Esophagus muscularis mucosa (tissue), 4 donors: ENCODE measurements around the gene BEST1. TPM values are rescaled to one million over a fixed set of nuclear protein-coding genes. Genes with fewer than 3 reads are reported as not detected.
A peak's percentile ranks its signal among the peaks of the same experiment; 100 is the strongest.

Experiments used
- DNase-seq: peaks from one replicate; pipeline ENCODE4 v3.0.0-alpha.2; 2017; ENCODE audit errors: extremely low spot score
- H3K27ac ChIP-seq, 4 donors: fragments of 200-600 bp; sonication (generic); replicated peaks in 1 of 4; 1 replicate in 3 of 4; 2 replicates in 1 of 4; pipeline ENCODE4 v1.5.1; 2016 to 2019; ENCODE audit warnings: mild to moderate bottlenecking in 1 of 4
- H3K27me3 ChIP-seq, 4 donors: fragments of 200-600 bp; sonication (generic); one replicate each; pipeline versions ENCODE4 v1.5.1 to v1.6.0; 2016 to 2019
- H3K36me3 ChIP-seq, 4 donors: fragments of 200-600 bp; sonication (generic); one replicate each; pipeline ENCODE4 v1.5.1; 2016 to 2019
- H3K4me1 ChIP-seq, 4 donors: fragments of 200-600 bp; sonication (generic); one replicate each; pipeline ENCODE4 v1.5.1; 2016 to 2019
- H3K4me3 ChIP-seq, 4 donors: fragments of 200-600 bp; sonication (generic); 1 replicate in 2 of 4; 2 replicates in 2 of 4; pipeline ENCODE4 v1.5.1; 2016 to 2019; ENCODE audit warnings: mild to moderate bottlenecking in 4 of 4, moderate library complexity in 1 of 4
- H3K9me3 ChIP-seq, 4 donors: fragments of 200-600 bp; sonication (generic); 1 replicate in 3 of 4; 2 replicates in 1 of 4; pipeline ENCODE4 v1.5.1; 2016 to 2019
- EP300 ChIP-seq: sonication (generic); formaldehyde crosslinking; IDR thresholded peaks from one replicate; pipeline ENCODE4 v1.6.1; 2017; ENCODE audit warnings: antibody characterized with exemption
- POLR2A ChIP-seq: fragments of 450-650 bp; IDR thresholded peaks from one replicate; pipeline ENCODE4 v1.6.1; 2017; ENCODE audit warnings: antibody characterized with exemption, moderate library complexity, mild to moderate bottlenecking, low read depth
- POLR2AphosphoS5 ChIP-seq, 2 donors: sonication (generic); formaldehyde crosslinking; IDR thresholded peaks; one replicate each; pipeline ENCODE4 v1.6.1; 2017; ENCODE audit warnings: antibody characterized with exemption in 2 of 2
- WGBS: methylation state at CpG from one replicate; pipeline ENCODE4 v1.1.5; 2018; 5-methylcytosine and 5-hydroxymethylcytosine counted together
- intact Hi-C: fragments of 100-400 bp; cut with DNase I; formaldehyde crosslinking; loops from one replicate; pipeline ENCODE4 v1.15.1; 2023
- total RNA-seq, 4 donors: library from RNA; depleted of rRNA; stranded (reverse); fragments of >200 nt; gene quantifications; one replicate each; pipeline versions ENCODE4 v1.1.0 to v1.2.1, GENCODE V29; 2016
- TF ChIP-seq, protein P1 (sequence below), 3 experiments: fragments of 200-600 bp in 2 of 3; fragments of 450-650 bp in 1 of 3; sonication (generic) in 2 of 3; IDR thresholded peaks; one replicate each; pipeline ENCODE4 v1.5.1; 2017 to 2019; ENCODE audit warnings: antibody characterized with exemption in 3 of 3, mild to moderate bottlenecking in 2 of 3, moderate library complexity in 1 of 3

BEST1 gene
- total RNA-seq, 4 donors from 2014 or later: 2.2 to 5.0 (median 4.3) TPM

DNA sequence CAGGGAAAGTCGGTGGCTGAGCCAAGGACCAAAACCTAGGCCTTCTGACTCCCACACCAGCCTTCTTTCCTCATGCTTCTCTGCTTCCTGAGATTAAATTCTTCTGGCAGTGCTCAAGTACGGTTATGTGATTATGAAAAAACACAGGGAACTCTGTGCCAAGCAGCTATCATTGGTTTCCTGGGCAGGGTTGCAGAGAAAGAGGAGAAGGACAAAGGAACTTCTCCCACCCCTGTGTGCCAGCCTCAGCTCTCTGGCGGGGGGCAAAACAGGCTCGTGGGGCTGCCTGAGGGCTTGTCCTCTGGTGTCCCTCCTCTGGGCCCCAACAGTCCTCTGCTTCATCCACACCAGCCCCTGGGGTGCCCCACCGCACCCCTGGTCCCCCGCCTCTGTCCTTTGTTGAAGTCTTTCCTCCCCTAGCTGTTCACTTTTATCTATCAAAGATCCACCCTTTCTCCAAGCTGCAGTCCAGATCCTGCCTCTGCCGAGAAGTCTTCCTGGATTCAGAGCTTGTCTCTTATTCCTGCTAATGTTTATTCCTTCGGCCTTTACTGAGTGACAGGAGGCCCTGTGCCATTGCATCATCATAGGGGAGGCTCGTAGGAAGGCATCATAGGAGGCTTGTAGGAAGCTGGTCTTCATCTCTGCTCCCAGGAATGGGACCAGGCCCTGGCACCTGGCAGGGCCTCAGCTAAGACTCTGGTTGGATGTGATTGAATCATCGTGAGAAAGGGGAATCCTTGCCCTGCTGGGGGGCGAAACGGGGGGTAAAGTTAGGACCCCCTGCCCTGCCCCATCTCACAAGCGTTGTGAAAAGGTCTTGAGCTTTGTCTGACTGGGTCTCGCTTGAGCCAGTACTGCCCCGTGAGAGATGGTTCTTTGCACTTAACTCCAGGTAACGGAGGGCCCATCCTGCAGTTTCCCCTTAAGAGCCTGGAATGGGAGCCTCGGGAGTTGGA is 28.8 kb downstream of the BEST1 start:
- Histone ChIP-seq H3K4me3 (no peak overlapping the region), H3K36me3 (no peaks in the 10 kb centered on the region), H3K9me3 (no peaks in the 10 kb centered on the region), H3K27me3 (no peaks in the 10 kb centered on the region), H3K4me1 (peaks cover 45 to 57% (median 54%) of the 10 kb centered on the region in 4 donors), H3K27ac (peak overlapping the region; percentile 54 to 77 (median 72))
- TF ChIP-seq, protein P1, sequence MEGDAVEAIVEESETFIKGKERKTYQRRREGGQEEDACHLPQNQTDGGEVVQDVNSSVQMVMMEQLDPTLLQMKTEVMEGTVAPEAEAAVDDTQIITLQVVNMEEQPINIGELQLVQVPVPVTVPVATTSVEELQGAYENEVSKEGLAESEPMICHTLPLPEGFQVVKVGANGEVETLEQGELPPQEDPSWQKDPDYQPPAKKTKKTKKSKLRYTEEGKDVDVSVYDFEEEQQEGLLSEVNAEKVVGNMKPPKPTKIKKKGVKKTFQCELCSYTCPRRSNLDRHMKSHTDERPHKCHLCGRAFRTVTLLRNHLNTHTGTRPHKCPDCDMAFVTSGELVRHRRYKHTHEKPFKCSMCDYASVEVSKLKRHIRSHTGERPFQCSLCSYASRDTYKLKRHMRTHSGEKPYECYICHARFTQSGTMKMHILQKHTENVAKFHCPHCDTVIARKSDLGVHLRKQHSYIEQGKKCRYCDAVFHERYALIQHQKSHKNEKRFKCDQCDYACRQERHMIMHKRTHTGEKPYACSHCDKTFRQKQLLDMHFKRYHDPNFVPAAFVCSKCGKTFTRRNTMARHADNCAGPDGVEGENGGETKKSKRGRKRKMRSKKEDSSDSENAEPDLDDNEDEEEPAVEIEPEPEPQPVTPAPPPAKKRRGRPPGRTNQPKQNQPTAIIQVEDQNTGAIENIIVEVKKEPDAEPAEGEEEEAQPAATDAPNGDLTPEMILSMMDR (IDR thresholded peaks at IDR 0.05): no peak
- peak in 1 of 2 donors; percentile 23 for TF ChIP-seq POLR2AphosphoS5 (IDR thresholded peaks at IDR 0.05)
- TF ChIP-seq POLR2A: no peak
- DNase-seq: peak; percentile 90
- WGBS: 72% methylated on average over 16 of the region's 17 CpGs
- intact Hi-C loops: no loop called here

DNA sequence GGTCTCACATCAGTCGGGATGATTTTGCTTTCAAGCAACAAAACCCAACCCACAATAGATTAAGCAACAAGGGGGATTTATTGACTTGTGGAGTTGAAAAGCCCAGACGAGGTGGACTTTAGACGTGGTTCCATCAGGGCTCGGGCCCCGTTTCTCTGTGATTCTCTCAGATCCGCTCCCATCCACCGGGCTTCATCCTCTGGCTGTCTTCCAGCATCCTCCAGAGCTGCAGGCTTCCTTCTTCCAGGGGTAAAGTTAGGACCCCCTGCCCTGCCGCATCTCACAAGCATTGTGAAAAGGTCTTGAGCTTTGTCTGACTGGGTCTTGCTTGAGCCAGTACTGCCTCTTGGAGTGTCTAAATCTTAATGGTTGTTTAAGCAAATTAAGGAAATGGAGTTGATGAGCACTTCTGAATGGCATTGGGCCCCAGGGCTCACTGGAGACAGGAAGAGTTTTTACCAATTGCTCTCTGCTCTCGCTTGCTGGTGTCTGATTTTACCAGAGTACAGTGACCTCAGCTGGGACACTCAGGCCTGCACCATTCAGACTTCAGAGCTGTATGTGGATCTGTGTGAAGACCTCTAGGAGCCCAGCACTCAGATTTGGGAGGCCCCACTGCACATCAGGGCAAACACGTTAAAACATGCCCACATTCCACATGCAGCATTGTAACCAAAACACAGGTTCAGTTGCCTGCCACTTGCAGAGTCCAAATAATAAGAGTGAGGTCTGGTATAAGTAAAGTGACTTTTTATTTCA is 30.8 kb downstream of the BEST1 start:
- WGBS: 85% methylated on average over 9 of the region's 10 CpGs
- TF ChIP-seq, protein P1 (IDR thresholded peaks at IDR 0.05): no peak
- TF ChIP-seq POLR2AphosphoS5 (IDR thresholded peaks at IDR 0.05) (no peak), EP300 (no peak), POLR2A (no peak)

GRCh38 chr11:61983419-61983818 is 33.3 kb downstream of the BEST1 start:
- no peak overlapping the region for H3K27ac ChIP-seq
- DNase-seq: no peak
- no peaks in the 10 kb centered on the region for H3K27me3 ChIP-seq
- WGBS: 92% methylated on average over 1 of the region's 1 CpG
- peaks cover 9 to 12% (median 11%) of the 10 kb centered on the region in 4 donors for H3K4me1 ChIP-seq
- TF ChIP-seq EP300 (no peak), POLR2AphosphoS5 (IDR thresholded peaks at IDR 0.05) (no peak), POLR2A (no peak)
- TF ChIP-seq, protein P1 (IDR thresholded peaks at IDR 0.05): no peak
- H3K36me3 ChIP-seq: no peaks in the 10 kb centered on the region
- no peaks in the 10 kb centered on the region for H3K9me3 ChIP-seq
- intact Hi-C loops: no loop called here
- H3K4me3 ChIP-seq: no peak overlapping the region

More for the DNA sequence above, 30.8 kb downstream of the BEST1 start:
- Histone ChIP-seq H3K4me3 (no peak overlapping the region), H3K9me3 (no peaks in the 10 kb centered on the region), H3K4me1 (peaks cover 28 to 37% (median 35%) of the 10 kb centered on the region in 4 donors), H3K27me3 (no peaks in the 10 kb centered on the region), H3K36me3 (no peaks in the 10 kb centered on the region), H3K27ac (no peak overlapping the region)
- intact Hi-C loops: no loop called here
- peak; percentile 50 for DNase-seq

GRCh38 chr11:61985869-61986268 is 35.7 kb downstream of the BEST1 start:
- no peak overlapping the region for H3K4me3 ChIP-seq
- intact Hi-C loops: no loop called here
- no peak overlapping the region for H3K27ac ChIP-seq
- no peak for DNase-seq
- 92% methylated on average over 5 of the region's 5 CpGs for WGBS
- H3K4me1 ChIP-seq: no peaks in the 10 kb centered on the region
- no peaks in the 10 kb centered on the region for H3K27me3 ChIP-seq
- H3K9me3 ChIP-seq: peaks cover 0 to 4% (median 0%) of the 10 kb centered on the region in 4 donors
- H3K36me3 ChIP-seq: no peaks in the 10 kb centered on the region
- TF ChIP-seq POLR2AphosphoS5 (IDR thresholded peaks at IDR 0.05): no peak
- TF ChIP-seq EP300: no peak
- TF ChIP-seq, protein P1 (IDR thresholded peaks at IDR 0.05): no peak
- no peak for TF ChIP-seq POLR2A
